Measurements from ENCODE around the gene SELE. TPM values are rescaled to one million over a fixed set of nuclear protein-coding genes. Genes with fewer than 3 reads are reported as not detected.

The SELE gene
- total RNA-seq, 4 donors from 2014 or later, result 0.09 to 0.20 TPM; not detected in 2

DNA sequence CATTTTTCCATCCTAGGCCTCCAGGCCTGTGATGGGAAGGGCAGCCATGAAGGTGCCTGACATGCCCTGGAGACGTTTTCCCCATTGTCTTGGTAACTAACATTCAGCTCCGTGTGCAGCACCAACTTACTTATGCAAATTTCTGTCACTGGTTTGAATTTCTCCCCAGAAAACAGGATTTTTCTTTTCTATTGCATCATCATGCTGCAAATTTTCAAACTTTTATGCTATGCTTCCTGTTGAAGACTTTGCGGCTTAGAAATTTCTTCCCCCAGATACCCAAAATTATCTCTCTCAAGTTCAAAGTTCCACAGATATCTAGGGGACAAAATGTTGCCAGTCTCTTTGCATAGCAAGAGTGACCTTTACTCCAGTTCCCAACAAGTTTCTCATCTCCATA is 25.2 kb upstream of the SELE start:
- TF ChIP-seq POLR2A (IDR thresholded peaks at IDR 0.05), result no peak
- TF ChIP-seq, protein P1, sequence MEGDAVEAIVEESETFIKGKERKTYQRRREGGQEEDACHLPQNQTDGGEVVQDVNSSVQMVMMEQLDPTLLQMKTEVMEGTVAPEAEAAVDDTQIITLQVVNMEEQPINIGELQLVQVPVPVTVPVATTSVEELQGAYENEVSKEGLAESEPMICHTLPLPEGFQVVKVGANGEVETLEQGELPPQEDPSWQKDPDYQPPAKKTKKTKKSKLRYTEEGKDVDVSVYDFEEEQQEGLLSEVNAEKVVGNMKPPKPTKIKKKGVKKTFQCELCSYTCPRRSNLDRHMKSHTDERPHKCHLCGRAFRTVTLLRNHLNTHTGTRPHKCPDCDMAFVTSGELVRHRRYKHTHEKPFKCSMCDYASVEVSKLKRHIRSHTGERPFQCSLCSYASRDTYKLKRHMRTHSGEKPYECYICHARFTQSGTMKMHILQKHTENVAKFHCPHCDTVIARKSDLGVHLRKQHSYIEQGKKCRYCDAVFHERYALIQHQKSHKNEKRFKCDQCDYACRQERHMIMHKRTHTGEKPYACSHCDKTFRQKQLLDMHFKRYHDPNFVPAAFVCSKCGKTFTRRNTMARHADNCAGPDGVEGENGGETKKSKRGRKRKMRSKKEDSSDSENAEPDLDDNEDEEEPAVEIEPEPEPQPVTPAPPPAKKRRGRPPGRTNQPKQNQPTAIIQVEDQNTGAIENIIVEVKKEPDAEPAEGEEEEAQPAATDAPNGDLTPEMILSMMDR (IDR thresholded peaks at IDR 0.05 in 4 of 5, conservative IDR thresholded peaks at IDR 0.05 in 1 of 5), result no peak
- no peak for DNase-seq
- in situ Hi-C loops (cut with MboI; ENCODE audit: low sequenced_read_pairs in 4 of 4), result no loop called here
- no peak overlapping the region for H3K4me3 ChIP-seq
- intact Hi-C loops (cut with DNase I; ENCODE audit: low total_unique reads), result no loop called here
- peaks cover 0 to 5% of the 10 kb centered on the region in 2 donors for H3K4me1 ChIP-seq
- H3K27ac ChIP-seq, result no peak overlapping the region
- ATAC-seq, result no peak
- H3K36me3 ChIP-seq, result no peaks in the 10 kb centered on the region
- no peaks in the 10 kb centered on the region for H3K27me3 ChIP-seq
- H3K9me3 ChIP-seq, result no peaks in the 10 kb centered on the region

DNA sequence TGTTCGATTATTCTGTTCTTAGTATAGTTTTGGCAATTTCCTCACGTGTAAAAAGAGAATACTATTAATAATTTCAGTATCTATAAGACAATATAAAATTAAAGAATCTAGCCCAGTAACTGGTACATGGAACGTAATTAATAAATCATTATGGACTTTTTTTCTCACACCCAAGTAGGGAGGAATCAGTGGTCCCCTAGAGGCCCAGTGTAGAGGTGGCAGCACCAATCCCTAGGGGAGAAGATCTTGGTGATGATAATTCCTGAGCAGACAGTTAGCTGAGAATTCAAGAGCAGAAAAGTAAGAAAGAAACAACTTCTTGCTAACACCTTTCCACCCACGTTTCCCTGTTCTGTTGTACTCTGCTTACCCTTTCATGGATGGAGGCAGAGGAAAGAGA is 19.7 kb upstream of the SELE start:
- no peaks in the 10 kb centered on the region for H3K4me1 ChIP-seq
- H3K36me3 ChIP-seq, result no peaks in the 10 kb centered on the region
- H3K27ac ChIP-seq, result no peak overlapping the region
- TF ChIP-seq, protein P1 (IDR thresholded peaks at IDR 0.05 in 4 of 5, conservative IDR thresholded peaks at IDR 0.05 in 1 of 5), result no peak
- no peak for TF ChIP-seq POLR2A (IDR thresholded peaks at IDR 0.05)
- in situ Hi-C loops (cut with MboI; ENCODE audit: low sequenced_read_pairs in 4 of 4) (no loop called here), intact Hi-C loops (cut with DNase I; ENCODE audit: low total_unique reads) (no loop called here)
- no peaks in the 10 kb centered on the region for H3K27me3 ChIP-seq
- no peak overlapping the region for H3K4me3 ChIP-seq
- ATAC-seq (no peak), DNase-seq (no peak)
- H3K9me3 ChIP-seq, result no peaks in the 10 kb centered on the region

- in situ Hi-C loops (cut with MboI; ENCODE audit: low sequenced_read_pairs in 4 of 4) (no loop called here), intact Hi-C loops (cut with DNase I; ENCODE audit: low total_unique reads) (no loop called here)
- no peaks in the 10 kb centered on the region for H3K36me3 ChIP-seq
- TF ChIP-seq, protein P1 (IDR thresholded peaks at IDR 0.05 in 4 of 5, conservative IDR thresholded peaks at IDR 0.05 in 1 of 5), result no peak
- TF ChIP-seq POLR2A (IDR thresholded peaks at IDR 0.05), result no peak
- DNase-seq, result no peak
- no peak overlapping the region for H3K4me3 ChIP-seq
- no peak for ATAC-seq
- no peak overlapping the region for H3K27ac ChIP-seq
- H3K9me3 ChIP-seq, result no peaks in the 10 kb centered on the region
- H3K4me1 ChIP-seq, result no peaks in the 10 kb centered on the region
- H3K27me3 ChIP-seq, result no peaks in the 10 kb centered on the region
Measured at GRCh38 chr1:169750041-169750440, 16.2 kb upstream of the SELE start.

DNA sequence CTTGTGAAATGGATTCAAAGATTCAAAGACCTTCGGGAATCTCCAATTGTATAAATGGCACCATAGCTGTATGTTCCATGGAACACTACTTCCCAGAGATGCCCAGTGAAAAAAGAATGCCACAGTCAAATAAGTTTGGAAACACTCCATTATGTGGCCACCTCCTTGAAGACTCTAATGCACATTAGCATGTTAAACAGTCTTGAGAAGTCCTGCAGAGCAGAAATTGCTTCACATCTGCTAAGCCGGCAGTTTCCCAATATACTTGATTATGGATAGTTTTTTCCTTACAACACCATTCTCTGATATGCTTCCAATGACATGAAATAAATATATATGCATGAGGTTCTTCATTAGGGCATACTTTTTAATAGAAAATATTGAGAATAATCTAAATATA is 12.7 kb upstream of the SELE start:
- in situ Hi-C loops (cut with MboI; ENCODE audit: low sequenced_read_pairs in 4 of 4), result no loop called here
- H3K4me1 ChIP-seq, result no peaks in the 10 kb centered on the region
- intact Hi-C loops (cut with DNase I; ENCODE audit: low total_unique reads), result no loop called here
- no peak overlapping the region for H3K27ac ChIP-seq
- H3K36me3 ChIP-seq, result no peaks in the 10 kb centered on the region
- DNase-seq (no peak), ATAC-seq (no peak)
- H3K27me3 ChIP-seq, result no peaks in the 10 kb centered on the region
- TF ChIP-seq, protein P1 (IDR thresholded peaks at IDR 0.05 in 4 of 5, conservative IDR thresholded peaks at IDR 0.05 in 1 of 5), result no peak
- TF ChIP-seq POLR2A (IDR thresholded peaks at IDR 0.05), result no peak
- no peaks in the 10 kb centered on the region for H3K9me3 ChIP-seq
- no peak overlapping the region for H3K4me3 ChIP-seq
